Measurements from ENCODE around the gene ATP6V0A4.
A peak's percentile ranks its signal among the peaks of the same experiment; 100 is the strongest.
"Not testable (repeated sequence)": the region's sequence is repeated elsewhere in the genome, so short reads cannot be mapped to it uniquely, and the experiment has no call there.

ATP6V0A4 gene

GRCh38 chr7:138801256-138801655, 3.3 kb upstream of the ATP6V0A4 start:
- no peak for DNase-seq

GRCh38 chr7:138799336-138800000, 1.5 kb upstream of the ATP6V0A4 start:
- DNase-seq = no peak

GRCh38 chr7:138798836-138799235, 840 bp upstream of the ATP6V0A4 start:
- no peak for DNase-seq

GRCh38 chr7:138797046-138797445, 950 bp downstream of the ATP6V0A4 start:
- not testable (repeated sequence) for DNase-seq

- DNase-seq = no peak
Measured at GRCh38 chr7:138796038-138796615, 1.9 kb downstream of the ATP6V0A4 start.

- no peak for DNase-seq
Measured at GRCh38 chr7:138785587-138786437, 12.2 kb downstream of the ATP6V0A4 start.

GRCh38 chr7:138784692-138785091, 13.3 kb downstream of the ATP6V0A4 start:
- DNase-seq = no peak

GRCh38 chr7:138781004-138781403, 17.0 kb downstream of the ATP6V0A4 start:
- DNase-seq = no peak

- DNase-seq = peak; percentile 55
Measured at GRCh38 chr7:138776166-138776833, 21.7 kb downstream of the ATP6V0A4 start.

- no peak for DNase-seq
Measured at GRCh38 chr7:138773817-138774216, 24.2 kb downstream of the ATP6V0A4 start.

GRCh38 chr7:138773176-138773575, 24.8 kb downstream of the ATP6V0A4 start:
- DNase-seq = no peak

GRCh38 chr7:138770904-138771303, 27.1 kb downstream of the ATP6V0A4 start:
- DNase-seq = no peak

GRCh38 chr7:138768241-138768640, 29.8 kb downstream of the ATP6V0A4 start:
- DNase-seq = no peak

- no peak for DNase-seq
Measured at GRCh38 chr7:138756591-138757242, 41.3 kb downstream of the ATP6V0A4 start.

- DNase-seq = no peak
Measured at GRCh38 chr7:138755842-138756590, 42.0 kb downstream of the ATP6V0A4 start.

GRCh38 chr7:138755331-138755747, 42.7 kb downstream of the ATP6V0A4 start:
- DNase-seq = no peak

- DNase-seq = no peak
Measured at GRCh38 chr7:138753610-138754009, 44.4 kb downstream of the ATP6V0A4 start.

- no peak for DNase-seq
Measured at GRCh38 chr7:138753150-138753518, 44.9 kb downstream of the ATP6V0A4 start.

- peak; percentile 81 for DNase-seq
Measured at GRCh38 chr7:138752518-138753149, 45.4 kb downstream of the ATP6V0A4 start.

GRCh38 chr7:138750901-138751464, 47.0 kb downstream of the ATP6V0A4 start:
- DNase-seq = no peak

GRCh38 chr7:138750473-138750872, 47.5 kb downstream of the ATP6V0A4 start:
- DNase-seq = no peak

Measured in NCI-H774 (cell line).